H9 (cell line): ENCODE results near the gene MGAT4A. TPM values are rescaled to one million over a fixed set of nuclear protein-coding genes. Genes with fewer than 3 reads are reported as not detected.
A peak's percentile ranks its signal among the peaks of the same experiment; 100 is the strongest.

Experiments
- DNase-seq: peaks from one replicate; pipeline ENCODE4 v3.0.0-alpha.2; 2017
- H2AFZ ChIP-seq: one replicate; pipeline ENCODE4 v1.6.1; 2013; ENCODE audit warnings: mild to moderate bottlenecking, low read length, control low read depth, moderate library complexity
- H2AK5ac ChIP-seq: 2 replicates; pipeline ENCODE4 v1.6.1; 2013; ENCODE audit warnings: low read length, control low read depth, mixed read lengths; ENCODE audit not compliant: insufficient read length
- H2BK120ac ChIP-seq: one replicate; pipeline ENCODE4 v1.6.1; 2013; ENCODE audit warnings: low read depth, mild to moderate bottlenecking, low read length, control low read depth, inconsistent platforms; ENCODE audit not compliant: poor library complexity, severe bottlenecking
- H2BK12ac ChIP-seq: 2 replicates; pipeline ENCODE4 v1.6.1; 2013; ENCODE audit warnings: low read length, control low read depth, mixed read lengths, low read depth; ENCODE audit not compliant: insufficient read length
- H2BK15ac ChIP-seq: 2 replicates; pipeline ENCODE4 v1.6.1; 2013; ENCODE audit warnings: low read depth, low read length, control low read depth
- H2BK20ac ChIP-seq: one replicate; pipeline ENCODE4 v1.6.1; 2013; ENCODE audit warnings: low read depth, mild to moderate bottlenecking, low read length, control low read depth, inconsistent platforms; ENCODE audit not compliant: poor library complexity, severe bottlenecking
- H2BK5ac ChIP-seq: 2 replicates; pipeline ENCODE4 v1.6.1; 2013; ENCODE audit warnings: low read length, control low read depth, mixed read lengths; ENCODE audit not compliant: insufficient read length
- H3K14ac ChIP-seq: 2 replicates; pipeline ENCODE4 v1.6.1; 2013; ENCODE audit warnings: low read length, control low read depth; ENCODE audit not compliant: insufficient read depth
- H3K18ac ChIP-seq: 2 replicates; pipeline ENCODE4 v1.6.1; 2013; ENCODE audit warnings: low read depth, mild to moderate bottlenecking, mixed read lengths, low read length, control low read depth; ENCODE audit not compliant: insufficient read length
- H3K23ac ChIP-seq: 2 replicates; pipeline ENCODE4 v1.6.1; 2013; ENCODE audit warnings: low read length, control low read depth, mixed read lengths, low read depth; ENCODE audit not compliant: insufficient read length
- H3K23me2 ChIP-seq: 2 replicates; pipeline ENCODE4 v1.6.1; 2013; ENCODE audit warnings: low read depth, mild to moderate bottlenecking, mixed read lengths, low read length, control low read depth; ENCODE audit not compliant: insufficient read length, poor library complexity, severe bottlenecking
- H3K27ac ChIP-seq: 2 replicates; pipeline ENCODE4 v1.5.1; 2013; ENCODE audit warnings: low read length, control low read depth, mixed read lengths, low read depth; ENCODE audit not compliant: insufficient read length
- H3K27me3 ChIP-seq: 2 replicates; pipeline ENCODE4 v1.6.1; 2013; ENCODE audit warnings: low read length, control low read depth, inconsistent platforms; ENCODE audit not compliant: insufficient read depth
- H3K4ac ChIP-seq: 2 replicates; pipeline ENCODE4 v1.6.1; 2013; ENCODE audit warnings: low read depth, mild to moderate bottlenecking, control low read depth, inconsistent platforms, low read length, moderate library complexity
- H3K4me1 ChIP-seq: 2 replicates; pipeline ENCODE4 v1.6.1; 2013; ENCODE audit warnings: low read length, control low read depth, inconsistent platforms; ENCODE audit not compliant: insufficient read depth
- H3K4me2 ChIP-seq: 2 replicates; pipeline ENCODE4 v1.6.1; 2013; ENCODE audit warnings: low read length, control low read depth, mixed read lengths; ENCODE audit not compliant: insufficient read length, insufficient read depth
- H3K56ac ChIP-seq: 2 replicates; pipeline ENCODE4 v1.6.1; 2013; ENCODE audit warnings: low read depth, mild to moderate bottlenecking, mixed read lengths, low read length, control low read depth; ENCODE audit not compliant: insufficient read length
- H3K79me1 ChIP-seq: 2 replicates; pipeline ENCODE4 v1.6.1; 2013; ENCODE audit warnings: low read depth, mild to moderate bottlenecking, moderate library complexity, low read length, control low read depth, inconsistent platforms; ENCODE audit not compliant: insufficient read depth, poor library complexity, severe bottlenecking
- H3K79me2 ChIP-seq: 2 replicates; pipeline ENCODE4 v1.6.1; 2013; ENCODE audit warnings: low read length, control low read depth, inconsistent platforms; ENCODE audit not compliant: insufficient read depth
- H3K9ac ChIP-seq: 2 replicates; pipeline ENCODE4 v1.6.1; 2013; ENCODE audit warnings: low read length, control low read depth, mixed read lengths; ENCODE audit not compliant: insufficient read length; ENCODE audit errors: extremely low read depth
- H3K9me3 ChIP-seq: one replicate; pipeline ENCODE4 v1.6.1; 2013; ENCODE audit warnings: low read depth, low read length, inconsistent platforms; ENCODE audit not compliant: control insufficient read depth
- H3T11ph ChIP-seq: one replicate; pipeline ENCODE4 v1.6.1; 2013; ENCODE audit warnings: mild to moderate bottlenecking, low read length, control low read depth, inconsistent platforms
- H4K20me1 ChIP-seq: one replicate; pipeline ENCODE4 v1.6.1; 2013; ENCODE audit not compliant: control insufficient read depth, insufficient read length, insufficient read depth
- H4K5ac ChIP-seq: 2 replicates; pipeline ENCODE4 v1.6.1; 2013; ENCODE audit warnings: low read depth, mild to moderate bottlenecking, mixed read lengths, low read length, control low read depth; ENCODE audit not compliant: insufficient read length
- H4K8ac ChIP-seq: replicated peaks from 2 replicates; pipeline ENCODE4 v1.6.1; 2013; ENCODE audit warnings: low read length, control low read depth, mixed read lengths, low read depth; ENCODE audit not compliant: insufficient read length
- H4K91ac ChIP-seq: 2 replicates; pipeline ENCODE4 v1.6.1; 2013; ENCODE audit warnings: low read depth, mild to moderate bottlenecking, moderate library complexity, mixed read lengths, low read length, control low read depth; ENCODE audit not compliant: insufficient read length
- H3K27ac Mint-ChIP-seq, 3 experiments: 2 replicates in 2 of 3; 3 replicates in 1 of 3; pipeline ENCODE4 v1.8.0; 2020 to 2021; ENCODE audit warnings: mixed read lengths in 3 of 3, mild to moderate bottlenecking in 1 of 3, moderate library complexity in 1 of 3
- H3K27me3 Mint-ChIP-seq: 2 replicates; pipeline ENCODE4 v1.8.0; 2021; ENCODE audit warnings: low read depth, mild to moderate bottlenecking, moderate library complexity, mixed read lengths
- H3K36me3 Mint-ChIP-seq, 3 experiments: 2 replicates in 2 of 3; 3 replicates in 1 of 3; pipeline ENCODE4 v1.8.0; 2020 to 2021; ENCODE audit warnings: low read depth in 3 of 3, mixed read lengths in 3 of 3; ENCODE audit not compliant: insufficient read depth in 1 of 3
- H3K4me1 Mint-ChIP-seq, 2 experiments: 2 replicates each; pipeline ENCODE4 v1.8.0; 2020; ENCODE audit warnings: mixed read lengths in 2 of 2
- H3K4me3 Mint-ChIP-seq, 2 experiments: 2 replicates in 1 of 2; 3 replicates in 1 of 2; pipeline ENCODE4 v1.8.0; 2020 to 2021; ENCODE audit warnings: mild to moderate bottlenecking in 2 of 2, mixed read lengths in 2 of 2, moderate library complexity in 1 of 2
- H3K9me3 Mint-ChIP-seq, 2 experiments: 2 replicates in 1 of 2; 3 replicates in 1 of 2; pipeline ENCODE4 v1.8.0; 2020; ENCODE audit warnings: mild to moderate bottlenecking in 2 of 2, mixed read lengths in 2 of 2, moderate library complexity in 1 of 2
- CTCF ChIP-seq: fragments of 200-600 bp; sonication (generic); conservative IDR thresholded peaks from 3 replicates; pipeline ENCODE4 v1.8.0; 2021; ENCODE audit warnings: antibody characterized with exemption, mild to moderate bottlenecking
- WGBS: extraction: QIAGEN DNeasy Blood & Tissue Kit; methylation state at CpG from one replicate; pipeline ENCODE4 v1.1.7; 2013; ENCODE audit warnings: missing lambda C conversion rate, low lambda C conversion rate, mixed read lengths; ENCODE audit not compliant: insufficient read length; ENCODE audit errors: extremely low coverage; 5-methylcytosine and 5-hydroxymethylcytosine counted together
- total RNA-seq: library from RNA; stranded (reverse); gene quantifications from 2 replicates; pipeline ENCODE4 v1.2.1, GENCODE V29; 2021

MGAT4A gene
- total RNA-seq, 1 experiment from 2014 or later, result 3.5 TPM

- Histone ChIP-seq H3K23ac (no peak overlapping the region), H4K8ac (no peak overlapping the region), H3K4me1 (peaks cover 2% of the 10 kb centered on the region; the same call in 1 of the 2 replicates), H2BK120ac (no peak overlapping the region), H3K14ac (no peak overlapping the region), H3K79me1 (no peaks in the 10 kb centered on the region), H3K18ac (no peak overlapping the region), H3K27ac (no peak overlapping the region), H4K5ac (no peak overlapping the region), H3K56ac (no peak overlapping the region), H4K20me1 (no peaks in the 10 kb centered on the region), H2BK5ac (no peak overlapping the region), H3K79me2 (no peaks in the 10 kb centered on the region), H3K9me3 (no peaks in the 10 kb centered on the region), H3K23me2 (no peaks in the 10 kb centered on the region), H3K27me3 (no peaks in the 10 kb centered on the region), H3T11ph (no peak overlapping the region), H2BK15ac (no peak overlapping the region), H3K4me2 (no peak overlapping the region), H2BK12ac (no peak overlapping the region), H4K91ac (no peak overlapping the region), H2BK20ac (no peak overlapping the region), H2AFZ (no peak overlapping the region), H3K9ac (no peak overlapping the region), H3K4ac (no peak overlapping the region), H2AK5ac (no peak overlapping the region)
- peaks cover 3 to 6% of the 10 kb centered on the region in 2 experiments; a peak in 4 of 5 replicates for H3K9me3 Mint-ChIP-seq
- no peaks in the 10 kb centered on the region for H3K36me3 Mint-ChIP-seq
- no peak for TF ChIP-seq CTCF
- H3K4me1 Mint-ChIP-seq, result peaks cover 26 to 46% of the 10 kb centered on the region in 2 experiments
- H3K27me3 Mint-ChIP-seq, result peaks cover 7% of the 10 kb centered on the region
- WGBS, result no CpG with 5 or more reads among the region's 1 CpG
- no peak overlapping the region for H3K4me3 Mint-ChIP-seq
- peak overlapping the region in 1 of 3 experiments; percentile 43; a peak in 1 of 7 replicates for H3K27ac Mint-ChIP-seq
- no peak for DNase-seq
These were observed 45.2 kb upstream of the MGAT4A start for GRCh38 chr2:98776136-98776535.
